Lower leg skin (tissue), 3 donors: ENCODE results near the gene SUMO4.

ENCODE experiments used
- CTCF ChIP-seq, 3 donors: fragments of 450-650 bp; IDR thresholded peaks; one replicate each; pipeline ENCODE4 v1.5.1; 2016; ENCODE audit warnings: antibody characterized with exemption in 3 of 3, mild to moderate bottlenecking in 3 of 3, moderate library complexity in 2 of 3
- POLR2A ChIP-seq, 2 donors: fragments of 450-650 bp; IDR thresholded peaks; one replicate each; pipeline ENCODE4 v1.6.1; 2016 to 2017; ENCODE audit warnings: antibody characterized with exemption in 2 of 2, mild to moderate bottlenecking in 1 of 2, moderate library complexity in 1 of 2

- TF ChIP-seq CTCF (IDR thresholded peaks at IDR 0.05) (no peak), POLR2A (IDR thresholded peaks at IDR 0.05) (no peak)
Observed at GRCh38 chr6:149371154-149371553, 28.9 kb upstream of the SUMO4 start.
